Stimulated activated CD4-positive, alpha-beta T cell treated with anti-CD3 and anti-CD28 coated beads, Interleukin-15, amount 100 ng/mL, for 24 hours (primary cell): Measurements from ENCODE around the gene GZF1.

Experiments
- DNase-seq: peaks from one replicate; pipeline ENCODE4 v3.0.0-alpha.2; 2020

GZF1 gene

GRCh38 chr20:23370274-23370673 is 8.3 kb downstream of the GZF1 start:
- no peak for DNase-seq

- no peak for DNase-seq
Measured at GRCh38 chr20:23370873-23371272, 8.9 kb downstream of the GZF1 start.

- DNase-seq: no peak
Measured at GRCh38 chr20:23371496-23371895, 9.5 kb downstream of the GZF1 start.

GRCh38 chr20:23374441-23374840 is 12.5 kb downstream of the GZF1 start:
- no peak for DNase-seq

- no peak for DNase-seq
Measured at GRCh38 chr20:23375827-23376226, 13.8 kb downstream of the GZF1 start.

DNA sequence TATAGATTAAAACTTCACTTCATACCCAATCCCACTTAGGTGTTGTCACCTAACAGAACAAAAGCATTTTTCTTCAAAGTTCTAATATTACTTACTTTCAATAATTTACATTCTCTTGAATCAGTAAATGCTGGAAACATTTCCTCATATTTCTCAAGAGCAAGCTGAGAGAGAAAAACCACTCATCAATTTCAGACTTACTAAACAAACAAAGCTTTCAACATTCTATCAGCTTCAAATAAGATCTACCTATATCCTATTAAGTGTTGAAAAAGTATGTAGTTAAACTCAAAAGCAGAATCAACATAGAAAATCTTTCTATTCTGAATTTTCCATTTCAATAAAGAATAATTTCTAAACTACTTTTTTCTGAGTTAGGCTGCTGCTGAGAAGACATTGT is 17.8 kb downstream of the GZF1 start:
- DNase-seq: no peak

GRCh38 chr20:23381876-23382275 is 19.9 kb downstream of the GZF1 start:
- DNase-seq: no peak

DNA sequence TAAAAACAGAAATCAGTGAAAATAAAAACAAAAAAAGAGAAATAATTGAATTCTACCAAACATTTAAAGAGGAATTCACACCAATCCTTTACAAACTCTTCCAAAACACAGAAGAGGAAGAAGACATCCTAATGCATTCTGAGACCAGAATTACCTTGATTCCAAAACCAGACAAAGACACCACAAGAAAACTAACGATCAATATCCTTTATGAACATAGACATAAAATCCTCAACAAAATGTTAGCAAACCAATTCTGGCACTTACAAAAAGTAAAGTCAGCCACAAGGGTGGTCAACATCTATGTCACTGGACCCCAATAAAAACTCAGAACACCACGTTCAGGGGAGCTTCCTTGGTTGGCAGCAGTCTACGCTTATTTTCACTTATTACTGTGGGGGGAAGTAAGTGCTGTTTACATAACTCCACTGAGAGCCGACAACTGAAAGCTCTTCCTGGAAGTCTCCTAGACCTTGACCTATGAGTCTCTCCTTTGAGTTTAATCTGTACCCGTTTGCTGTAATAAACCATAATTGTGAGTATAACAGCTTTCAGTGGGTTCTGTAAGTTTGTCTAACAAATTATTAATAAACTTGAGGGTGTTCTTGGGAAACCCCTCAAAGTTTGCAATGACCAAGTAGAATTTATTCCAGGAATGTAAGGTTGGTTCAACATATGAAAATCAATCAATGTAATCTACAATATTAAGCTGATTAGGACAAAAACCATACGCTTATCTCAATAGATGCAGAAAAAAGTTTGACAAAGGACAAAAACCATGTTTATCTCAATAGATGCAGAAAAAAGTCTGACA is 24.5 kb downstream of the GZF1 start:
- no peak for DNase-seq

- DNase-seq: no peak
Measured at GRCh38 chr20:23387118-23387443, 25.1 kb downstream of the GZF1 start.

DNA sequence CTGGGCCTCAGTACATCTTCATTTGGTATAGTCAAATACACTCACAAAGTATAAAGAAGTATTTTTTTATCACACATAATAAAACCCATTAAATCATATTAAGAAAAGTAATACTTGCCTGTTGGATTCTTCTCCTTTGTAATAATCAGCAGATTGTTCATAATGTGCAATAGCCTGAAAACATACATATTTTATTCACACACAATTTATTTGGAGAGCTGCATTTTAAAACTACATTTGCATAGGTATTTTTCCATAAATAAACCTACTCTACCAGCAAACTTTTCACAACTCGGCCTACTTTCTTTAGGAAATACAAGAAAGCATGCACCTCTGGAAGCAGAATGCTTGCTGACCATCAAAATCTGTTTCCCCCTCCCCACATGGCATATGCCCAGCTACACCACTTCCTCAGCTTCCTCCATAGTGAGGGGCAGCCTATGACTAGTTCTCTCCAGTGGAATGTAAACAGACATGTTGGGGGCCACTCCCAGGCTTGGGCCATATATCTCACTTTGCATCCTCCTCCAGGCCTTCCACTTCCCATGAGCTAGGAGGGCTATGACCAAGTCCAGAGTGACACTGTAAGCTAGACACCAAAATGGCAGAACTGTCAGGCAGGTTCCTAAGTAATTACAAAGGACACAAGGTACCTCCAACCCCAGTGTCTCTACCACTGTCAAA is 28.3 kb downstream of the GZF1 start:
- no peak for DNase-seq

DNA sequence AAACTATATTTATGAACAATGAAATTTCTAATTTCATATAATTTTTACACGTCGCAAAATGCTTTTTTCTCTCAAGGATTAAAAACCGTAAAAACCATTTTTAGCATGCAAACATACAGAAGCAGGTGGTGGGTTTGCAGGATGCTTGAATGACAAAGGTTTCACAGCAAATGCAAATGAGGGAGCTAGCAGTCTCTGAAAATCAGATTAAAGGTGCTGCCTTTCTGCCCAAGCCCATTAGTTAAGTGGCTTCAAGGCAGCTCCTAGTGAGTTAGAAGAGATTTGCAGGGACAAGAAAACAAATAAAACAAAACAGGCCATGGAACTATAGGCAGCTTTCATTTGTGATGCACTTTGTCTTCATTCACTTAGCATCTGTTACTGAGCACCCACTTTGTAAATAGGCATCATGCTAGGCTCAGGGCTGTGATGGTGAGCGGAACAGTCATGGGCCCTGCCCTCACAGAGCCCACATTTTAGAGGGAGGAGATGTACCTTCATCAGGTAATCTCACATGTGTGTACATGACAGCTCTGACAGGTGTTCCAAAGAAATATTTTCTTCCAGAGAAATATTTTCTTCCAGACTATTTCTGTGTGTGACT is 29.8 kb downstream of the GZF1 start:
- no peak for DNase-seq

DNA sequence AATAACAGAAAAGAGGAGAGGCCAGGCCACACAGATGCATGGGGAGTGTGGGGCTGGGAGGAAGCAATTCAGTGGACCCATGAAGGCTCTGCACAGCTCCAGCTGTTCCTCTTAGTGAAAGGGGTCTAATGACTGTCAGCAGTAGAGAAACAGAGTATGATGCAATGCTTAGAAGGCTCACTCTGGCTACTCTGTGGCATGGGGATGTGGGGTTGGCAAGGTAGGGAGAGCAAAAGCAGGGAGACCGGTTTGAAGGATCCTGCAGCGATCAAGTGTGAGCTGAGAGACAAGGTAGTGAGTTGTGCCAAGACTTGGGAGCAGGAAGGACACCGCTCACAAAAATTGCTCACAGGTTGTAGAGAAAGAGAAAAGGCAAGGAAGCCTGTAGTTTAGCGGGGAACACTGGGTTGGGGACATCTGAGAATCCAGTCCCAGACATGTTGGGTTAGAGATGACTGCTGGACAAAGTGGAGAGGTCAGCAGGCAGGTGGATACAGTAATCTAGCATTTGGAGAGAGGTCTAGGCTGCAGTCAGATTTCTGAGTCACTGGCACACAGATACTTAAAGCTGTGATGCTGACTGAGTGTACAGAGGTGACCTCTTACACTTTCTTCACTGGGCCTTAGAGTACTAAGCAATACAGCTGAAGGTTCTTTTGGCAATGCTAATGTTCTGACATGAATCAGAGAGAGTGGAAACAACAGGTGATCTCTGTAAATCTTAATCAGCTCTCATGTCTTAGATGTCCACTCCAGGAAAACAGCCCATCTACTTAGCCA is 32.2 kb downstream of the GZF1 start:
- no peak for DNase-seq

- no peak for DNase-seq
Measured at GRCh38 chr20:23396950-23397627, 35.1 kb downstream of the GZF1 start.

GRCh38 chr20:23397961-23398360 is 36.0 kb downstream of the GZF1 start:
- DNase-seq: no peak

DNA sequence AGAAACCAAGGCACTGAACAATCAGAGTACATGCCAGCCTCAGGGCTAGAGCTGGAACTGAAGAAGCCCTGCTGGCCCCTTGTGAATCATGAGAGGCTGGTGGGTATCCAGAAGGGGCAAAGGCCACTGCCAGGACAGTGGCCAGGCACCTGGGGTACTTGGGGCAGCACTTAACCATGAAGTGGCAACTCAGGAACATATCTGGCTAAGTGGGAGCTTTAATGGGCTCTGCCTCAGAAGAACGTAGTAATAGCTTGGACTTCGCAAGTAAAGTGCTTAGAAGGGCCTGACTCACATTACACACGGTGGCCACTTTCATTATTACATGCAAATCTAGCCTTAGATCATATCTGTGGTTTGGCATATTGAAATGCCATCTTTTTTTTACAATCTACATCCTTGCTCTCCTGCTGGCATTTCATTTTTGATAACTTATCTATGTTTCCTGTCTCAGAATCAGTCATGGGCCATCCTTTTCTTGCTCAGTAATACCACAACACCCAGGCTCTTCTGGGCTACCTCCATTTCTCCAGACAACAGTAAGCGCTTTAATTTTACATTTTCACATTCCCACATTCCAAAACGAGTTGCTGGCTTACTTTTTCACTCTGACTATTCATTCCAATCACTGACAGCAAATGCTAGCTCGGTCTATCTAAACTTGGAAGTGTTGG is 37.7 kb downstream of the GZF1 start:
- DNase-seq: peak; percentile 21

DNA sequence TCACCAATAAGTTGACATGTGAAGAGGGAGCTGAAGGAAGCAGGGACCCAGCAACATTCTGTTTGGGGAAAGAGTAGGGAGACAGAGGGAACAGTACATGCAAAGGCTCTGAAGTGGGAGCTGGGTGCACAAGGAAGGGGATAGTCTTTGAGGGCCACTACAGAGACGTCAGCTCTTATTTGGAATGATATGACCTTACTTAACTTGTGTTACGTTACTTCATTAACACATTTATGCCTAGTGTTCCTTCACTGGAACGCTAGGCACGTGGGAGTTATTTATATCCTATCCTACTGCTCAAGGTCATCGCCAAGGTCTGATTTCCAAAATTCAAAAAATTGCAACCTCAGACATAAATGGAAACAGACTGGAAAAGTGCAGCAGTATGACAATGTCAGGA is 39.1 kb downstream of the GZF1 start:
- DNase-seq: no peak

DNA sequence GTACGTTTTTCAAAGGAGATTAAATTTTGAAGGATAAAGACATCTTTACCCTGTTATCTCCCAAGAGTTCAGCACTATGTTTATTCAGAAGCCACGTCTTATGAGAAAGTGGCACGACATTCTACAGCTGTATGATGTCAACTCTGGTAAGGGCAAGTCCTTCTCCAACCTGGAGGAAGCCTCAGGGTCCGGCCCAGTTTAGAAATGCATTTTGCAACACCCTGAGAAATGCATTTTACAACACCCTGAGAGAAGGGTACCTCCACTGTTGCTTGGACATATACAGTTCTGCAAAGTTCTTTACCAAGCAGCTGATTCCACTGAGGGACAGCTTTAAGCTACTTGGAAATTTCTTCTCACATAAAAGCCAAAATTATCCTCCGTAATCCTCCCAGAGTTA is 41.8 kb downstream of the GZF1 start:
- no peak for DNase-seq

- no peak for DNase-seq
Measured at GRCh38 chr20:23404196-23404595, 42.2 kb downstream of the GZF1 start.

- no peak for DNase-seq
Measured at GRCh38 chr20:23406880-23407279, 44.9 kb downstream of the GZF1 start.

- DNase-seq: peak; percentile 10
Measured at GRCh38 chr20:23407781-23408464, 45.9 kb downstream of the GZF1 start.

DNA sequence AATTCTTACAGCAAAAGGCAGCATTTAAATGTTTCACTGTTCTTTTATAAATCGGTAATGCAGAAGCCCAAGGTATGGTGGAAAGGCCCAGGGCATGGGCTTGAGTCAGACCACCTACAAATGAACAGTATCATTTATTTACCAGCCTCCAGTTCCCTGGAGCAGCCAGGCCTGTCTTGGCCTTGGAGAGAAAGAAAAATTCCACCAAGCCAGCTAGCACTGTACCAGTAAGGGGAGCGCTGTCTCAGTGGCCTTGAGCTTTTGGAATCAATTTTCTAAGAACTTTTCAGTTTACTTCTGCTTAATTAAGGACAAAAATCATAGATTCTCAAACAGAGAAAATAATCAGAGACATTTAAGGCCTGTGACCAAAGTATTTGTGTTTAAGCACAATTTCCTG is 47.0 kb downstream of the GZF1 start:
- DNase-seq: no peak

- no peak for DNase-seq
Measured at GRCh38 chr20:23409800-23410199, 47.8 kb downstream of the GZF1 start.
